Raji (cell line): ENCODE data around the gene TMEM30A.
A peak's percentile ranks its signal among the peaks of the same experiment; 100 is the strongest.

Experiments
- POLR2A ChIP-seq: IDR thresholded peaks from 2 replicates; pipeline ENCODE4 v1.6.1; 2011; ENCODE audit warnings: low read depth, low read length, control low read depth; ENCODE audit not compliant: insufficient read depth

The TMEM30A gene

GRCh38 chr6:75284632-75285282 is at the start of gene TMEM30A:
Gene TMEM30A (minus strand): TSS chr6:75284792. CDS start chr6:75284638, 154 bp downstream.
- TF ChIP-seq POLR2A: peak; percentile 100

DNA sequence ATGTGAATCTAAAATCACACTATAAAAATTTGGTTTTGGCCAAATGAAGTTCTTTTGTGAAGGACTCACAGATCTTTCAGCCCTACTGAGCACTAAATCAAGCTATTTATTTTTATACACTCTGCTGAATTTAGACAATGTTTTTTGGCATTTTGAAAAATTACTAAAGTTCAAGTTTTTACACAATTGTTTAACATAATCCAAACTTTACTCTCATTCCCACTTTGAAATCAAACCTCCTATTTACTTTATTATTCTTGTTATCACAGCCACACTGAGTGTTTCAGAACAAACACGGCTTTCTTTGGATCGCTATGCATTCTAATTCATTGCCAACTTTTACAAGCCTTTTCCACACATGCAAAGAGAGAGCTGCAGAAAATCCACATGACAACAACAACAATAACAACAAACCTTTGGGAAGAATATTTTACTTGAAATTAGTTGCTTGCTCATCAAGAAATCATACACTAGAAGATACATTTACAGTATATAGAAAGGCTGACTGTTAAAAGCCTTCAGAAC is 49.1 kb upstream of the TMEM30A start:
- TF ChIP-seq POLR2A: no peak

DNA sequence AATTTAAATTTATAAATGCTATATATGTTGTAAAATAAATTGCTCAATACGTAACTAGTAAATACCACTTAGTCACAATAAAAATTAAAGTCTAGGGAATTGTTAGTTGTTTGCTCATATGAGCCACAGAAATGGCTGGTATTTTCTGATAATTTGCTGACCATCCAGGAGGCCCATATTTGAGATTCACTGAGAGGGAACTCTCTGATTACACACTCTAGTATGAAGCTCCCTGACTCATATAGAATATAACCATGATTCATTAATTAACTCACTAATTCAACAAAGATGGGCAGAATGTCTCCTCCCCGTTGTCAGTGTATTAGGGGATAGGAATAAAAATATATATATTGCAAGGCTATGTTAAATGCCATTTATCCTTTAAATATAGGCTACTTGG is 46.6 kb upstream of the TMEM30A start:
- no peak for TF ChIP-seq POLR2A

GRCh38 chr6:75329703-75330102 is 45.1 kb upstream of the TMEM30A start:
- TF ChIP-seq POLR2A: no peak

- TF ChIP-seq POLR2A: no peak
Measured at GRCh38 chr6:75327807-75328206, 43.2 kb upstream of the TMEM30A start.

DNA sequence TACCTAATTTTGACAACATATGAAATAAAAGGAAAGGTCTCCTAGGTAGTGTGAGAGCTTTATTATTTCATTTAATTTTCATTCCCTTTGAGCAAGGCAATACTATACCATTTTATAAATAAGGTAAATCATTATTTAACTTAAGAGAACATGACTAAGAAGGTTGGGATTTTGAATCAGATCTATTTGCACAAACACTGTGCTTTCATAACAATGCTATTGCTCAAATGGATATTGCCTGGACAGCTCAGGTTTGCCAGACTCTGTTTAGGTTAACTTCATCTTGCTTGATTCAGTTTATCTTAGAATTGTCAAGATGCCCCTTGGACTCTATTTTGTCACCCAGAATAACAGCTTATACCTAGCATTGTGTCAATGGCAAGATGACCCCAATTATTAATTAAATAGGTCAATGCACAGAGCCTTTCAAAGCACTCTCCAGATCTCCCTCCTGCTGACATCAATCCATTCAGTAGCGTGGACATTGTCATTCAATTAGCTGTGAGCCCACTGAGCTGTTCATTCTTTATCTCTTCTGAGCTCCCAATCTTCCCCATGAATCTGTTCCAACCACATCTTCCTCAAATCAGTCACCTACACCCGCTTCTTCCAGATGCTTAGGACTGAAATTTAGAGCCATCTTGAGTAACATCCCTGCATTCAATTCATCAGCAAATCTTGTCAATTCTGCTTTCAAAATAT is 42.1 kb upstream of the TMEM30A start:
- no peak for TF ChIP-seq POLR2A

DNA sequence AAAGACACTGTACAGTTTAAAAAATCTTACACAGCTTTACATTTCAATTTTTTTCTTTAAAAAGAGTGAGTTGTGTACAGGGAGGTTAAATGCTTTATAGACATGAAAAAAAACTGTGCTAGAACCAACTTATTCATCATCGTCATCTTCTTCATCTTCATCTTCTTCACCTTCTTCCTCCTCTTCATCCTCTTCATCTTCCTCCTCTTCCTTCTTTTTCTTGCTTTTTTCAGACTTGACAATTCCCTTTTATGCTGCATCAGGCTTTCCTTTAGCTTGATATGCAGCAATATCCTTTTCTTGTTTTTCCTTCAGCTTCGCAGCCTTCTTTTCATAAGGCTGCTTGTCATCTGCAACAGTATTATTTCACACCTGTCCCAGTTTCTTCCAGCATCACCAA is 34.3 kb upstream of the TMEM30A start:
- no peak for TF ChIP-seq POLR2A

- TF ChIP-seq POLR2A: no peak
Measured at GRCh38 chr6:75317503-75318206, 33.1 kb upstream of the TMEM30A start.

GRCh38 chr6:75315978-75316377 is 31.4 kb upstream of the TMEM30A start:
- TF ChIP-seq POLR2A: no peak

DNA sequence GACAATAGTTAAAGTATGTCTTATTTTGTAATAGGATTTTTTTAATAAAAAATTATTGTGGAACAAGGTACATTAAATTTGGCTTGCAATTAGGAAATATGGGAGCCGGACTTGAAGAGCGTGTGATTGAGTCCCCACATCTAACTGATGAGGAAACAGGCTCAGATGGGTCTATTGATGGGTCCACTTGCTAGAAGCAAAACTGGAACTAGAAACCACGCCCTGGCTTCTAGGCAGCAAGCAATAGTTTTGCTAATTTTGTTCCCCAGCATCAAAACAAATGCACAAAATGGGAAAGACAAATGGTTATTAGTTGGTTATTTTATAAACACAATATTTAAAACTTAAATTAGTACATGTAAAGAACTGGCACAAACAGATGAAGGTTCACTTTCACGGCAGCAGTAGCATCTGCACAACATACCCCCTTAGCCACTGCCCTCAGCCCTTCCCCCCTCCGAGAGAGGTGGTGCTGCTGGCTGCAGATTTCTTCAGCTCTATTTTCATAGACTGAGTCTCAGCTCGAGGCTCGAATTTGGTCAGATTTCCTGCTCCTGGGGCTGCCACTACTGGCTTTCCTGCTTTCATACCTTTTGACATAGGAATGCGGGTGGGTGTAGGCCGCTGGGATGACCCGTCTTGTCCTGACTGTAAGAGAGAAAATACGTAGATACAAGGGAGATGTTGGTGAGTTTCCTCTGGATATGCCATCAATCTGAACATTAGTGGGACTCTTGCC is 23.8 kb upstream of the TMEM30A start:
- TF ChIP-seq POLR2A: no peak

- no peak for TF ChIP-seq POLR2A
Measured at GRCh38 chr6:75307364-75308004, 22.9 kb upstream of the TMEM30A start.

DNA sequence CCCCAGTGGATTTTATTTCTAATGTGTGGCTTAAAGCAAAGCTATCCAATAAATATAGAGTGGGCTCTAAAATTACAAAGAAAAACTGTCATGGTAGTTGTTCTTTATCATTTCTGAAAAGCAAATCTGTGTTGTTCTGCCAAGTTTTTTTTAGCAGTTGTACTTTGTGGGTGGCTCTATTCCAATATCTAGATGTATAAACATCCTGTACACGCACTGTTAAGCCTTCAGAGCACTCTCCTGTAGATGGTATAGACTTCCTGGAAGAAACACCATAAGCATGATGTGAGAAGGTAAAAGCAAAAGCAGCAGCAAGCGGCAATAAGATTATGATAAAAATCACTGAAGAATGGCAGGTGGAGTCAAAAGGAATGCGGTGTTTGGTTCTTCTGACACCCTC is 21.5 kb upstream of the TMEM30A start:
- TF ChIP-seq POLR2A: no peak

DNA sequence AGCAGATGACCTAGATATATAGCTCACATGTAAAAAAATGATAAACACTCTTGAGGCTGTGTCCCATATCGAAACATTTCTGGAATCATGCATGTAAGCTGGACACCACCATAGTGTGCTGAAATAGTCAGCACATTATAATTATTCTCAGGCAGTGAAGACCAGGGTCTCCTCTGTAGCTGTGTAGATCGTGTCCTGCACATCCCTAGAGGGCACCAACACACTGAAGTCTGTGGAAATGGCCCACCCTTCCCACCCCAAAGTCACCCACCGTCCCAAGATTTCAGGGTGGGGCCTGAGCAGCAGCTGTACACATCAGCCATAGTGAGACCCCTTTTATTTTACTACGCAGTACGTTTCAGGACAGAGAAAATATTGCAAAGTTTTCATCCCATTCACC is 21.0 kb upstream of the TMEM30A start:
- TF ChIP-seq POLR2A: no peak

DNA sequence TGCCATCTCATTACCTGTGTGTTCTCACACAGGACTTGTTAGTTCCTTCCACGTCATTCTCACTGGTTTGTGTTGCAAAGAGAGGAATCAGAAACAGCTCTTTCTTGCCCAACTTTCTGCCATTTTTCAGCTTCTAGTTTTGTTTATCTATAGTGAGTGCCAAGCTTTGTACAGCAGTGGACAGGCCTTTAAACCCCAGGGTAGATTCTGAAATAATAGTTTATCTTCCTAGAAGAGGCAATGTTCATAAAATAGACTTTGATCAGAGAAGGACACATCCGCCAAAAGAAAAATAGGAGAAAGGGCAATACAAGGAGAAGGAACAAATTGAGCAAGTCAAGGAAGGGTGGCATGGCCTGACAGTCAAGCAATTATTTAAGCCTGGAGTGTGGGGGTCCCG is 17.7 kb upstream of the TMEM30A start:
- TF ChIP-seq POLR2A: no peak

DNA sequence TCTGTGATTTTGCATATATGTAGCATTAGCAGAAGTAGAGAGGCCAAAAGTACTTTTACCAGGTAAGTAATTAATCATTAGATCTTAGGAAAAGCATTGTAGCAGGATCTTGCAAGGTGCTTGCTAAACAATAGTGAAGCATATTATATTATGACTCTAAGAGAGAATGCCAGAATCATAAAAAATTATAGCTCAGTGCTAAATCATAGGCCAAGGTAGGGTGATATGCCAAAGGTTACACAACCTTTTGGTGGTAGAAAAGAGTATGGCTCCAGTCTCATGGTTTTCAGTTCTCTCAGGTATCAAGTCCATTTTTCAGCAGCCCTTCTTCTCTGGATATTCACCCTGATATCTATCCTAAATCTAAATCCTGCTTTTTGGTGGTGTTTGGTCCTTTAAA is 16.9 kb upstream of the TMEM30A start:
- TF ChIP-seq POLR2A: no peak

DNA sequence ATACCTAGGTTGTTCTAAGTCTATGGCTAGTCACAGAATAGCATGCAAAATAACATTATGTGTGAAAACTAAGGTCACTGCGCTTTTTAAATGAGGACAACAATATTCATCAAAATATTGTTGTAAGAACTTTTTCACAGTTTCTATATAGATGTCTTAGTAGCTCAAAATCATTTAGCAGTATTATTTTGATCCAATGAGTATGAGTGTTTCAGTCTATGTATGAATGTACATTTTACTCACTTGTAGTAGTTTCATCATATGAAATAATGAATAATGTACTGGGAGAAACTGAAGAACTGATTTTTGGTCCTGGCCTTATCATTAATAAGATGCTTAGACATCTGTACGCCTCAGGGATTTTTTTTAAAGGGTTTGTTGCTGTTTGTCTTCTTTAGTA is 16.5 kb upstream of the TMEM30A start:
- no peak for TF ChIP-seq POLR2A

DNA sequence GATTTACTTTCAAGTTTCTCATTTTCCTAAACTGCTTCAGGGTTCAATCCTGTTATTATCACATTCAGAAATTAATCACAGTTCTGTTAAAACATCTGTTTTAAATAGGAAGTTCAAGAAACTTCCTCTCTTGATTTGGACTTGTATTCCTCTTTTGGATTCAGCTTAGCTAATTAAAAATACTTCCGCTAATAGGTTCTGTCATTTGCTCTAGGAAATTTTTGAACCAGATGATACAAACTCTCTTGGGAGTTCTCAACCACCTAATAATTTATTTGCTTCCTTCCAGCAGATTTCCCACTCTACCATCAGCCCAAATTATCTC is 15.9 kb upstream of the TMEM30A start:
- no peak for TF ChIP-seq POLR2A
